NCI-H1092 (cell line): ENCODE results near the gene SIAH1.
A peak's percentile ranks its signal among the peaks of the same experiment; 100 is the strongest.
"Not testable (repeated sequence)": the region's sequence is repeated elsewhere in the genome, so short reads cannot be mapped to it uniquely, and the experiment has no call there.

Experiments used
- DNase-seq: peaks from one replicate; lab custom pipeline; 2025; lab: John Stamatoyannopoulos, UW

SIAH1 gene, protein sequence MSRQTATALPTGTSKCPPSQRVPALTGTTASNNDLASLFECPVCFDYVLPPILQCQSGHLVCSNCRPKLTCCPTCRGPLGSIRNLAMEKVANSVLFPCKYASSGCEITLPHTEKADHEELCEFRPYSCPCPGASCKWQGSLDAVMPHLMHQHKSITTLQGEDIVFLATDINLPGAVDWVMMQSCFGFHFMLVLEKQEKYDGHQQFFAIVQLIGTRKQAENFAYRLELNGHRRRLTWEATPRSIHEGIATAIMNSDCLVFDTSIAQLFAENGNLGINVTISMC

DNA sequence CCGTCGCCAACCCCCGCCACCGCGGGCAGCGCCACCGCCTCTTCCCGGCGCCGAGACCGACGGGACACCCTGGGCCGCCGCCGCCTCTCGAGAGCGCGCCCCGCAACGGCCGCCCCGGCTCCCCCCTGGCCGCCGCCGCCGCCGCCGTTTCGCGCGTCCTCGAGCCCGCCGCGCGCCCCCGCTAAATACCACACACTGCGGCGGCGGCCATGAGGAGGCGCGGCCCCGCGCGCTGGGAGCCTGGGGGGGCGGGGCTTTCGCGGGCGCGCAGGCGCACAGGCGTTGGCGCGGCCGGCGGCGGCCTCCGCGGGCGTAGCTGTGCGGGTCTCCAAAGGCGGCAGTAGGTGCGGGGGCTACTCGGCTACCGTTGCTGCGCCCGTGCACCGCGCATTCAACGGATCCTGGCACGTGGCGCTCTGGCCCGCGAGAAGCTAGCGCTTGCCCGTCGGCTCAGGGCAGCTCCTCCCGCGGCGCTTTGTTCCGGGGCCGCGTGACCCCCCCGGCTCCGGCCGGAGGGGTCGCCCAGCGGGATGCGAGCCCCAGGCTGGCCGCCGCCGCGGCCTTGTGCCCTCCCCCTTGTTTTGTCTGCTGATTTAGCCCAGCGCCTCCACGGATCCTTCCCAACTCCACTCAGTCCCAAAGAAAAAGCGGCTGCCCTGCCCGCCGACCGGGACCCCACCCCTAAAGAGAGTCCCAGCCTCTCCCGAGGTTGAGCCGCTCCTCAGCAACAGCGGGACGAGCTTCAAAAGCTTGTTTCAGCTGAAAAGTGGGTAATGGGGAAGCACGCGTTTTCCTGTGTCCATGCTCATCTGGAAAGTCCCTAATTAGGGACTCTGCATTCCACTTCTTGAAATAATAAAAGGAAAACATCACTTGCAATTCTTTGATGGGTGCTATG is at the start of gene SIAH1:
Gene SIAH1, minus strand, starts transcription at position 161 of the 898 bp plus-strand sequence. CDS start 22,985 bp downstream, outside the sequence.
- peak; percentile 78 for DNase-seq

DNA sequence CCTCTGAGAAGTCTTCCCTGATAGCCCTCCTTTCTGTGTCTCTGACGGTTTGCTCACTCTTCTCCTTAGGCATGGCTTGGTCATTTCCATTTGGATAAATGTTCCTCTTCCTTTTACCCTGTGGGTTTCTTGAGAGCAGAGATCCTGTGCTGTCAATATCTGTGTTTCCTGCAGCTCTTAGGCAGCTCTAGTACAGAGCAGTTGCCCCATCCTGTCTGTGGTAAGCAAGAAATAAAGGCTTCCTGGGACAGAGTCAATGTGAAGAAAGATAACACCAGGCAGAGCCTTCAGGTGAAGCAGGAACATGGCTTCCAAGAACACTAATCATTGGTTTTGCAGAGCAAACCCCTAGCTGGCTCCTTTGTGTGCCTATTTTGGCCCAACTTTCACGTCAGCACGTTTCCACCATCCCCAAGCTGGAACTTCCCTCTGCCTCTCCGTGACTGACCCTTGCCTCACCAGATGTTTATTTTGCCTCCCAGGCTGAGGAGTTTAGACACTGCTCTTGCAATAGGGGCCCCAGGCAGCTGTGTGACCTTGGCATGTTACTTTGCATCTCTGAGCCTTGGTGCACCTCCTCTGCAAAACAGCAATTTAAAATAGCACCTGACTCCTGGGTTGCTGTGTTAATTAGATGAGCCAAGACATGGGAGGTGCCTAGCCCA is 49.6 kb upstream of the SIAH1 start:
- no peak for DNase-seq

DNA sequence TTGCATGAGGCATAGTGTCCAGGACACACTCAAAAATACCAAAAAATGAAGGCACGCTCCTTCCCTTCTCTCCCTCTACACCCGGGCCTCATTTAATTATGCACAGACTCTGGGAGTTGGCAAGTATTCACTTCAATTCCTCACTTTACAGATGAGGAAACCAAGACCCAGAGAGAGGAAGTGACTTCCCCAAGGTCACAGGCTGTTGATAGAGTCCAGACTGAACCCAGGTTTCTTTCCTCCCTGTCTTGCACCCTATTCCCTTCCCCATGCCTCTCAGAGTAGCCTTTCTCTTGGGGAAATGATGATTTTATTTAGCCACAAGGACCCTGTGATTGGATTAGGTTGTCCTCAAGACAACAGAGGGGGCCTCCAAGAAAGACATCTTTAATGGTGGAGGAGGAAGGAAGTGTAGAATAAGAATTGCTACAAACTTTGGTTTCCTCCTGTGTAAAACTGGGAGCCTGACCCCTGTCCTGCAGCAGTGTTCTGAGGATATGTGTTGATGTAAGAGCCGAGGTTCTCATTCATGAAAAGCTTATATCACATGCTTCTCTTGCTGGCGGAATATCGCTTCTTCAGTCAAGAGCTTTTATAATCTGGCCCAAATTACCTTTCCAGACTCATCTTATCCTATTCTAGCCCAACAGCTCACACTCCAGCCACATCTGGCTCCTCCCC is 48.8 kb upstream of the SIAH1 start:
- no peak for DNase-seq

DNA sequence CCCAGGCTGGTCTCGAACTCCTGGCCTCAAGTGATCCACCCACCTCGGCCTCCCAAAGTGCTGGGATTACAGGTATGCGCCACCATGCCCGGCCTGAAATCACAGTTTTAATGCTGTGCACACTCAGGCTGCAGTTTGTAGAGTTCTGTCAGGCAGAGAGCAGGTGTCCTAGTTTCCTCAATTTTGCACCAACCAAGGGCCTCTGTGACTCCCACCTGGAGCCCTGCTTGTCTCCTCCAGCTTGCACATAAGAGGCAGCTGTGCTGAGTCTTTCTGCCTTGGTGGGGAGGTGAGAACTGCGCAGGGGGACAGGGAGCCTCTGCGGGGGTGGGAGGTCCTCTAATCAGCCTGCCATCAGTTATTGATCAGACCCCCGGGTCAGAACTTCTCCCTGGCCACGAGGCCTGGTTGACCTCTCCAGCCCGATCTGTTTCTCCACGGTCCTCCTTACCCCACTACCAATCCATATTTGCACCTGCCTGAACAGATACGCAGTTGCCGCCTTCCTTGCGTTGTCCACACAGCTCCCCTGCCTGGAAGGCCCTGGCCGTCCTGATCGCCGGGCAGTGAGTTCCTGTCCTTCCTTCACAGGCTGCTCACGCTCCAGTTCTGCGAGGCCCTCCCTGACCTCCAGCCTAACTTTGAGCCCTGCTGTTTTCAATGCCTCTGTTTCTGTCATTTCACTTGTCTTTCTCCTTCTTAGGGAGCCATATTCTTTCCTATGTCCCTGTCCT is 48.1 kb upstream of the SIAH1 start:
- no peak for DNase-seq

DNA sequence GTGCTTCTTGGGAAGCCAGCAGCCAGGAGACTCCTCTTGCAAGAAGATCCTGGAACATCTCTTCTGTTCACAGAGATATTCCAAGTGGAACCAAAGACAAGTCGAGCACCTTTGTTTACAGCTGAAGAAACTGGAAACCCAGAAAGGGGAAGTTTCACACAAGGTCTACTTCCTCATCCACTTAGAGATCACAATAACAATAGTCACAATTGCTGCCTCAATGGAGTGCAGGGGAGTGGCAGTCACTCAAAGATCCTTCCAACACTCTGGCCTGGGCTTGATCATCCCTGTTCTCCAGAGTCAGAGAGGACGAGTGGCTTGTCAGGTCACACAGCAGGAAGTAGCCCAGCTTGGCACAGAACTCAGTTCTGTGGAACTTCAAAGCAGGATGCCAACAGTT is 46.9 kb upstream of the SIAH1 start:
- DNase-seq: no peak

DNA sequence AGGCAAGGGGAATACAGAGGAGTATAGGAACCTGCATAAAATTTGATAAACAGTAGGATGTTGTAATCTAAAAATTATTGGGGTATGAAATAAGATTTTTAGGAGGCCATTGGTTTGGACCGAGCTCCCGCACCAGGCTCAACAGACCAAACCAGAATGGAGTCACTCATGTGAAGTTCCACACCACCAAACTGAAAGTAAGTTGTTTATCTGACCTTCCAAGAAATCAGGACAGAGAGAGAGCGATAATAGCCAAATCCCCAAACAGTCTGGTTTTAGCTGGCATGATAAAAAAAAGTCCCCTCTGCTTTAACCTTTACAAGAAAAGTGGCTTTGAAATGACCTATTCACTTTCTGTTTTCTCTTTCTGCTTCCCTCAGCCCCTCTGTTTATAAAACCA is 45.7 kb upstream of the SIAH1 start:
- DNase-seq: no peak

DNA sequence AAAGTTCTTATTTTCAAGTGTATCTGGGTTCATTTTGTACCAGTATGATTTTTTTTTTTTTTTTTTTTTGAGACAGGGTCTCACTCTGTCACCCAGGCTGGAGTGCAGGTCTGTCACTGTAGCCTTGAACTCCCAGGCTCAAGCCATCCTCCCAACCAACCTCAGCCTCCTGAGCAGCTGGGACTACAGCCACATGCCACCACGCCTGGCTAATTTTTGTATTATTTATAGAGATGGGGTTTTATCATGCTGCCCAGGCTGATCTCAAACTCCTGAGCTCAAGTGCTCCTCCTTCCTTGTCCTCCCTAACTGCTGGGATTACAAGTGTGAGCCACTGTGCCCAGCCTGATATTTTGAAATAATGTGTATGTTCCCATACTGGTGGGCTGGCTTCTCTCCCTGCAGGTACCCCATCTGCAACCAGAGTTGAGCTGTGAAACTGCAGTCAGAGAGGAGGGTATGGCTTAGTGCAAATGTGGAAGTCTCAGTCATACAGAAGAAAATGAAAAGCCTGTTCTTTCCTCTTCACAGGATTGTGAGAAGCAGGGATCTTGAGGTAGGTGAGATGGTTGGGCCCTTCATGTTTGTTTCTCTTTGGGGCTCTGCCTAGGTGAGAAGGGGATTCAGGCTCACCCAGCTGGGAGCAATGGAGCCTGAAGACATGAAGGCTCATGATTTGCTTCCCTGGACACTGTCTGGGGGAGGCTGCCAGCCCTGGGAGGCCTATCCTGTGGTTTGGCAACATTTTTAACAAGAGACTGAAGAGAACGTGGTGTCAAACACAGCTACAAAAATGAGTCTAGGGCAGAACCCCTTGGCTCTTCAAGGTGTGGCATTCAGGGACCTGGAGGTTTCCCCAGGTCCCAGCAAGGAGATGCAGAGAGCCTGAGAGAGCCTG is 41.3 kb upstream of the SIAH1 start:
- DNase-seq: no peak

DNA sequence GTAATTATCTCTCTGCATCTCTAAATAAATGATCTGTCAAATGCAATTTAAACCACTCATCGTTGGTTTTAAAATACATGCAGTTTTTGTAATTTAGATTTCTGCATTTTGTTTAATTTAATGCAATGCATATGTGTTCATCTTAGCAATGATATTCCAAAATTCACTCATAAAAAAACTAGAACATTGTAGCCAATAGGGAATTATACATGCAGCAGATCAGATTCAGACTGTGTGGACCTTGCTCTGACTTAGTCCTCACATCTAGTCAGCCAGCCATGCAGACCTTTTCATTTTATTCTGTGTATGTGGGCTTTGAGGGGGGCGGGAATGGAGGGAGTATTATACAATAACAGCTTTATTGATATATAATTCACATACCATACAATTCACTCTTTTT is 37.3 kb upstream of the SIAH1 start:
- no peak for DNase-seq

DNA sequence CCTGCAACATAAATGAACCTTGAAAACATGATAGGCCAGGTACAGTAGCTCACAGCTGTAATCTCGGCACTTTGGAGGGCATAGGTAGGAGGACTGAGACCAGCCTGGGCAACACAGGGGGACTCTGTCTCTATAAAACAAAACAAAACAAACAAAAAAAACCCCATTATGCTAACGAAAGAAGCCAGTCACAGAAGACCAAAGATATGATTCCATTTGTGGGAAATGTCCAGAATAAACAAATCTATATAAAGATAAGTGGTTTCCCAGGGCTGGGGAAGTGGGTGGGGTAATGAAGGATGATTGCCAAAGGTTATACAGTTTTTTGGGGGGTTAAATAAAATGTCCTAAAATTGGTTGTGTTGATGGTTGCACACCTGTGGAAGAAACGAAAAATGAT is 36.5 kb upstream of the SIAH1 start:
- DNase-seq: no peak

DNA sequence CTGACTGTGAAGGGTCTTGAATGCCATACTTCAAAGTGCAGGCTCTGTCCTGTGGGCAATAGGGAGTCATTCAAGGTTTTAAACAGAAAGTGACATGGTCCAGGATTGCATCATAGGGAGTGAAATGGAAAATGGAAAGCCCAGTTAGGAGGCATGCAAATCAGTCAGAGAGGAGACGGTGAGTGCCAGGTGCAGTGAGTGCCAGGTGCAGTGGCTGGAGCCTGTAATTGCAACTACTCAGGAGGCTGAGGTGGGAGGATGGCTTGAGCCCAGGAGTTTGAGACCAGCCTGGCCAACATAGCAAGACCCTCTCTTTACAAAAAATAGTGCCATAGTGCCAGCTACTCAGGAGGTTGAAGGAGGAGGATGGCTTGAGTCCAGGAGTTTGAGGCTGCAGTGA is 35.2 kb upstream of the SIAH1 start:
- no peak for DNase-seq

DNA sequence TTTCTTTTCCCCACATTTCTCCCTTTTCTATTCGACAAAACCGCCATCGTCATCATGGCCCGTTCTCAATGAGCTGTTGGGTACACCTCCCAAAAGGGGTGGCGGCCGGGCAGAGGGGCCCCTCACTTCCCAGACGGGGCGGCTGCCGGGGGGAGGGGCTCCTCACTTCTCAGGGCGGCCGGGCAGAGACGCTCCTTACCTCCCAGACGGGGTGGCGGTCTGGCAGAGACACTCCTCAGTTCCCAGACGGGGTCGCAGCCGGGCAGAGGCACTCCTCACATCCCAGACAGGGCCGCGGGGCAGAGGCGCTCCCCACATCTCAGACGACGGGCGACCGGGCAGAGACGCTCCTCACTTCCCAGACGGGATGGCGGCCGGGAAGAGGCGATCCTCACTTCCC is 31.4 kb upstream of the SIAH1 start:
- DNase-seq: not testable (repeated sequence)

DNA sequence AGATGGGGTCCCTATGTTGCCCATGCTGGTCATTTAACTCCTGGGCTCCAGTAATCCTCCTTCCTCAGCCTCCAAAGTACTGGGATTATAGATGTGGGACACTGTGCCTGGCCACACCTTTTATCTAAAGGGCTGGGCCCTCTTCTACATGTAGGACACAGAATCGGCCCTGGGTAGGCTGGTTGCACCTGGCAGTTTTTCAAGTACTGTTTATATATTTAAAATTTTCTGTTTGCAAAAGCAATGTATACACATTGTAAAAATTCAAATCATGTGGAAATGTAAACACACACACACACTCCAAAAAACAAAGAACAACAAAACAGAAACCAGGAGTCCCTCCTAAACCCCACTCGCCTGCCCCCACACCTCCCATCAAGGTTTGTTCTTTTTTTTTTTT is 28.1 kb upstream of the SIAH1 start:
- no peak for DNase-seq

DNA sequence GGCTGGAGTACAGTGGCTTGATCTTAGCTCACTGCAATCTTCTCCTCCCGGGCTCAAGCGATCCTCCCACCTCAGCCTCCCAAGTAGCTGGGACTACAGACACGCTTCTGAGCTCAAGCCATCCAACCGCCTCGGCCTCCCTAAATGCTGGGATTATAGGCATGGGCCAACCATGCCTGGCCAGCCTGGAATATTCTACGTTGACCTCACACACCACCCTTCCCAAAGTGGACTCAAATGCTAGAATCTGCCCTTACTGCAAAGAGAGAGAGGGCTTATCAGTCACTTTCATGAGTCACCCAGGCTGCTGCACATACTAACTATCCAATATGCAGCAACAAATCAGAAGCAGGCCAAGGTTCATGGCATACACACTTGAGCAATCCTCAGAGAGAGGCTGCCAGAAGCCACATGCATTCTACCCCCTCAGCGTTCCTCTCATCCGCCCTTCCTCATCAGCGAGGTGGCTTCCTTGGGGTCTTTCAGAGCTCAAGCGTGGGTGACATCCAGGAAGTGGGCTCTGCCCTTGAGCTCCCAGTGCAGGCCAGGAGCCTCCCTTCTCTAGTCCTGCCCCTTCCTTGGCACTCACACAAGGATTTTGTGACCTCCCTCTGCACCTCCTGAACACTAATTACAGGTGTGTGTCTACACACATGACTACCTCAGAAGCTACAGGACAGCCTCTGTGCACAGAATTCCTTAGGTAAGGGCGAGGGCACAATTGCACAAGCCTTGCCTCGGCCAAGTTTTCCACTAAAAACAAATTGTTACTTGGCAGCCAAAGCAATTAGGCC is 24.8 kb upstream of the SIAH1 start:
- no peak for DNase-seq

DNA sequence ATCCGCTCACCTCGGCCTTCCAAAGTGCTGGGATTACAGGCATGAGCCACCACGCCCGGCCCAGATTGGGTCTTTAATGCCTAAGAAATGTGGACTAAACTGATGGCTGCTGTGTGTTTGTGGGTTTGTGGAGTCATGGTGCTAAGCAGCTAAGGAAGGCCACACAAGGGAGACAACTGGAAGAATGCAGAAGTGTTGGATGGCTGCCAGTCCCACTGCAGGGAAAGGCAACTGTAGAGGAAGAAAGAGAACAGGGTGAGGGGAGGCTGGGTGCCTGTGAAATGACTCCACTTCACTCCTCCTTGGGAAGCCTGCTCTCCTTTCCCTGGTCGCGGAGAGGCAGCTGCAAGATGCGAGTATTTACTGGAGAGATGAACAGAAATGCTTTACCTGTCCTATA is 23.5 kb upstream of the SIAH1 start:
- no peak for DNase-seq

DNA sequence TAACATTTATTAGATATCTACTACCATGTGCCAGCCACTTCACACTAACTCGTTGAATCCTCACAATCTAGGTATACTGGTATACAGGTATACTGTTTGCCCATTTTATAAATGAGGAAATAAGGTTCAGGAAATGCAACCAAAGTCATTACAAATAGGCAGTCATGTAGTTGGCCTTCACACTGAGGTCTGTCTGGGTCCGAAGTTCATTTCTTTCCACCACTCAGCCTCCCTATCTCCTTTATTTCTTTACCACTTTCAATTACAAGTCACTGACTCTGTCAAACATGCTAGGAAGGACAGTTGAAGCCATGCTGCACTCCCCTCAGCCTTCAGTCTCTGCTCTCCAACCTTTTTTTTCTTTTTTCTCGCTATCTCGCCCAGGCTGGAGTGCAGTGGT is 20.7 kb upstream of the SIAH1 start:
- no peak for DNase-seq

DNA sequence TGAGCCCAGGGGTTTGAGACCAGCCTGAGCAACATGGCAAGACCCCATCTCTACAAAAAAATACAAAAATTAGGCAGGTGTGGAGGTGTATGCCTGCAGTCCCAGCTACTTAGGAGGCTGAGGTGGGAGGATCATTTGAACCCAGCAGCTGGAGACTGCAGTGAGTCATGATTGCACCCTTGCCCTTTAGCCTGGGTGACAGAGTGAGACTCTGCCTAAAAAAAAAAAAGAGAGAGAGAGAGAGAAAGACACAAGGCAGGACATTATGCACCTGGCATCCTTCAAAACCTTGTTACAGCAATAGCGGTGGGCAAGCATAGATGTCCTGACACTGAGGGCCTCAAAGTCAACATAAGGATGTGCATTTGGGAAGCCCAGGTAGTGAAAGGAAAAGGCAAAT is 19.9 kb upstream of the SIAH1 start:
- DNase-seq: no peak

DNA sequence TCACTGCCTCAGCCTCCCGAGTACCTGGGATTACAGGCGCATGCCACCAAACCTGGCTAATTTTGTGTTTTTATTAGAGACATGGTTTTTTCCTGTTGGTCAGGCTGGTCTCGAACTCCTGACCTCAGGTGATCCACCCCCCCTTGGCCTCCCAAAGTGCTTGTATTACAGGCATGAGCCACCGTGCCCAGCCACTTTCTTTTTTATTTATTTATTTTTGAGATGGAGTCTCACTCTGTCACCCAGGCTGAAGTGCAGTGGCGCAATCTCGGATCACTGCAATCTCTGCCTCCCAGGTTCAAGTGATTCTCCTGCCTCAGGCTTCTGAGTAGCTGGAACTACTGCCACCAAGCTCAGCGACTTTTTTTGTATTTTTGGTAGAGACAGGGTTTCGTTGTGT is 17.3 kb upstream of the SIAH1 start:
- not testable (repeated sequence) for DNase-seq

DNA sequence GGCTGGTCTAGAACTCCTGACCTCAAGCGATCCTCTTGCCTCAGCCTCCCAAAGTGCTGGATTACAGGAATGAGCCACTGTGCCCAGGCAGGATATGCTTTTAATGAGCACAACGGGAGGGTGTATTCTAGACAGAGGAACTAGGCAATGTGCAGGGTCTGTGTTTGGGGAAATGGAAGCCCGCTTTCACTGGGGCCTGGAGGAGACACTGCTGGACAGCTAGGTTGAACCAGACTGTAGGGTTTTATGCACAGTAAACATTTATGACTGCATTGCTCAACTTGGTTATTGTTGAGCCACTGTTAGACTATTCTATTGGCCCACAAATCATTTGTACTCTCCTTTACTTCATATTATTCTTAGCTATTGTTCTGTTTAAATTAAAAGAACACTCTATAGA is 10.2 kb upstream of the SIAH1 start:
- DNase-seq: no peak

DNA sequence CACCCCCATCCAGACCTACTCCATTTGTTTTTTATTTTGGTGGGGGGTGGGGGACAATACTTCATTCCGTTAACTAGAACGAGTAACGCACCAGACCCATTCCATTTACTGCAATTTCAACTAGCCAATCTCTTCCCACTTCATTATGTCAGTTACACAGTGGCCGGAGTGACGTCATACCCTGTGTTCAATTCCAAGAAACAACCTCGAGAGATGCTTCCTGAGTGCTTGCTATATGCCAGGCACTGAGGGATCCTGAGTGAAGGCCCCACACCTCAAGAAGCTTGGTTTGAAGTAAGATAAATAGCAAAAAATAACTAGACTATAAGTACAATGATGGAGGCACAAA is 9.1 kb upstream of the SIAH1 start:
- no peak for DNase-seq
